Fibroblast of lung (primary cell): ENCODE data around the gene PIEZO2. TPM values are rescaled to one million over a fixed set of nuclear protein-coding genes. Genes with fewer than 3 reads are reported as not detected.
"Not testable (repeated sequence)": the region's sequence is repeated elsewhere in the genome, so short reads cannot be mapped to it uniquely, and the experiment has no call there.

Experiments
- DNase-seq, 2 donors: peaks; one replicate each; pipeline versions ENCODE4 v3.0.0 to v3.0.0-alpha.2; 2010; ENCODE audit warnings: low read depth in 2 of 2
- H2AFZ ChIP-seq: 2 replicates; pipeline ENCODE4 v1.5.1; 2012; ENCODE audit warnings: low read length, control low read depth, inconsistent platforms
- H3K27ac ChIP-seq: 2 replicates; pipeline ENCODE4 v1.5.1; 2011; ENCODE audit warnings: low read length, control low read depth; ENCODE audit not compliant: insufficient read depth
- H3K27me3 ChIP-seq: 2 replicates; pipeline ENCODE4 v1.5.1; 2011; ENCODE audit warnings: mild to moderate bottlenecking, low read length; ENCODE audit not compliant: control insufficient read depth, insufficient read depth
- H3K36me3 ChIP-seq: 2 replicates; pipeline ENCODE4 v1.5.1; 2011; ENCODE audit warnings: low read length; ENCODE audit not compliant: control insufficient read depth, insufficient read depth
- H3K4me1 ChIP-seq: 2 replicates; pipeline ENCODE4 v1.5.1; 2011; ENCODE audit warnings: low read length; ENCODE audit not compliant: control insufficient read depth, insufficient read depth; ENCODE audit errors: extremely low read depth
- H3K4me2 ChIP-seq: 2 replicates; pipeline ENCODE4 v1.5.1; 2011; ENCODE audit warnings: low read length, control low read depth; ENCODE audit not compliant: insufficient read depth; ENCODE audit errors: extremely low read depth
- H3K4me3 ChIP-seq, 4 experiments: fragments of 200-600 bp in 1 of 4; sonication (generic) in 1 of 4; replicated peaks in 1 of 4; 2 replicates each; pipeline ENCODE4 v1.5.1; 2011 to 2016; ENCODE audit warnings: low read length in 4 of 4, low read depth in 3 of 4, mild to moderate bottlenecking in 3 of 4, control low read depth in 2 of 4, inconsistent platforms in 1 of 4, mixed read lengths in 1 of 4; ENCODE audit not compliant: insufficient read depth in 1 of 4; ENCODE audit errors: control extremely low read depth in 1 of 4
- H3K79me2 ChIP-seq: 2 replicates; pipeline ENCODE4 v1.5.1; 2012; ENCODE audit warnings: mild to moderate bottlenecking, low read length, inconsistent platforms; ENCODE audit not compliant: control insufficient read depth, insufficient read depth
- H3K9ac ChIP-seq: 2 replicates; pipeline ENCODE4 v1.5.1; 2011; ENCODE audit warnings: mild to moderate bottlenecking, low read length, control low read depth; ENCODE audit not compliant: insufficient read depth
- H3K9me3 ChIP-seq: 2 replicates; pipeline ENCODE4 v1.5.1; 2012; ENCODE audit warnings: low read depth, low read length; ENCODE audit not compliant: control insufficient read depth, insufficient read depth
- H4K20me1 ChIP-seq: 2 replicates; pipeline ENCODE4 v1.5.1; 2011; ENCODE audit warnings: low read length; ENCODE audit not compliant: control insufficient read depth, insufficient read depth; ENCODE audit errors: extremely low read depth
- EZH2 ChIP-seq: IDR thresholded peaks from 2 replicates; pipeline ENCODE4 v1.5.1; 2012; ENCODE audit warnings: low read length, control low read depth, mild to moderate bottlenecking; ENCODE audit errors: missing control alignments
- polyA plus RNA-seq, 2 donors: library from polyadenylated mRNA; depleted of rRNA in 1 of 2; stranded (reverse) in 1 of 2; unstranded in 1 of 2; fragments of >200 nt; gene quantifications; 2 replicates each; pipeline ENCODE4 v1.2.1, GENCODE V29; 2011 to 2012; ENCODE audit warnings: missing spikeins in 1 of 2
- total RNA-seq: library from RNA; depleted of rRNA; stranded (reverse); fragments of >200 nt; gene quantifications from 2 replicates; pipeline ENCODE4 v1.2.1, GENCODE V29; 2014
- TF ChIP-seq, protein P1 (sequence below), 2 donors: IDR thresholded peaks in 1 of 2; conservative IDR thresholded peaks in 1 of 2; 1 replicate in 1 of 2; 2 replicates in 1 of 2; pipeline ENCODE4 v1.5.1; 2011 to 2012; ENCODE audit warnings: low read length in 2 of 2, control low read depth in 1 of 2, inconsistent platforms in 1 of 2, low read depth in 1 of 2, mild to moderate bottlenecking in 1 of 2

The PIEZO2 gene
- total and polyA plus RNA-seq, 2 donors (not counting 1 experiment from before 2014, with no cell fraction given), result 1.2 to 6.6 TPM

DNA sequence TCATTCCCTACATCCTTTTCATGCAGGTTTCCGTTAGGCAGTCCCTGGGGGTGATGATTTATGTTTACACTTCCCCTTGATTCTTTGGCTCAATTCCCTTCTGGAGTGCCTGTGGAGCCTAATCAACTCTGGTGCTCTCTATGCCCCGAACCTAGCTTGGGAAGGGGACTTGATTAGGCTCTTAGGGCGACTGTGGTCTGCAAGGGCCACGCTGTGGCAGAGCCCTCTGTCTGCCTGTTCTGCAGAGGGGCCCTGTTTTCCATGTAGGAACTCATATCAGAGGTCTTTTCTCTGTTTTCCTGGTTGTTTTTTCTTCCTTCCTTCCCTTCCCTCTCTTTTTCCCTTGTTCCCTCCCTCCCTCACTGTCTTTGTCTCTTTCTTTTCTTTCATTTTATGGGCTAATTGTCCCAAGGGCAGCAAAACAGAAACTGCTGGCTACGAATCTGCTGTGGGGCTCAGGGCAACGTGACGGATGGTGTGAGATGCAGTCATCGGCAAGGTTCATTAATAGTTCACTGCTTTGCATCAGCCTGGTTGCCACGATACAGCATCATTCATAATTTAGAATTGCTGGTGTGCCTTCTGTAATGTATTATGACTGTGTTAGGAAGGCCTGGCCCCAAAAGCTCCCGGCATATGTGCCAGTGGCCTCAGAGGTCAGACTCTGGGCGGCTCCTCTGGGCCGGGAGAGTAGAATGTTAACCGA, 489.0 kb downstream of the PIEZO2 start:
- TF ChIP-seq EZH2, result no peak
- TF ChIP-seq, protein P1, sequence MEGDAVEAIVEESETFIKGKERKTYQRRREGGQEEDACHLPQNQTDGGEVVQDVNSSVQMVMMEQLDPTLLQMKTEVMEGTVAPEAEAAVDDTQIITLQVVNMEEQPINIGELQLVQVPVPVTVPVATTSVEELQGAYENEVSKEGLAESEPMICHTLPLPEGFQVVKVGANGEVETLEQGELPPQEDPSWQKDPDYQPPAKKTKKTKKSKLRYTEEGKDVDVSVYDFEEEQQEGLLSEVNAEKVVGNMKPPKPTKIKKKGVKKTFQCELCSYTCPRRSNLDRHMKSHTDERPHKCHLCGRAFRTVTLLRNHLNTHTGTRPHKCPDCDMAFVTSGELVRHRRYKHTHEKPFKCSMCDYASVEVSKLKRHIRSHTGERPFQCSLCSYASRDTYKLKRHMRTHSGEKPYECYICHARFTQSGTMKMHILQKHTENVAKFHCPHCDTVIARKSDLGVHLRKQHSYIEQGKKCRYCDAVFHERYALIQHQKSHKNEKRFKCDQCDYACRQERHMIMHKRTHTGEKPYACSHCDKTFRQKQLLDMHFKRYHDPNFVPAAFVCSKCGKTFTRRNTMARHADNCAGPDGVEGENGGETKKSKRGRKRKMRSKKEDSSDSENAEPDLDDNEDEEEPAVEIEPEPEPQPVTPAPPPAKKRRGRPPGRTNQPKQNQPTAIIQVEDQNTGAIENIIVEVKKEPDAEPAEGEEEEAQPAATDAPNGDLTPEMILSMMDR (conservative IDR thresholded peaks at IDR 0.05 in 1 of 2, IDR thresholded peaks at IDR 0.05 in 1 of 2; ENCODE audit: low read depth in 1 of 2, low read length in 2 of 2), result no peak
- H3K27me3 ChIP-seq, result no peaks in the 10 kb centered on the region
- H2AFZ ChIP-seq, result no peak overlapping the region
- H4K20me1 ChIP-seq, result no peaks in the 10 kb centered on the region
- no peaks in the 10 kb centered on the region for H3K4me1 ChIP-seq
- no peaks in the 10 kb centered on the region for H3K79me2 ChIP-seq
- no peak overlapping the region for H3K9ac ChIP-seq
- H3K27ac ChIP-seq, result no peak overlapping the region
- no peaks in the 10 kb centered on the region for H3K36me3 ChIP-seq
- peak overlapping the region; percentile 62 for H3K4me2 ChIP-seq
- peak; percentile 30 to 97 for DNase-seq
- peak overlapping the region in 1 of 4 experiments; percentile 10 for H3K4me3 ChIP-seq
- no peaks in the 10 kb centered on the region for H3K9me3 ChIP-seq

- no peaks in the 10 kb centered on the region for H3K36me3 ChIP-seq
- no peaks in the 10 kb centered on the region for H3K9me3 ChIP-seq
- H3K9ac ChIP-seq, result no peak overlapping the region
- TF ChIP-seq EZH2, result no peak
- TF ChIP-seq, protein P1 (conservative IDR thresholded peaks at IDR 0.05 in 1 of 2, IDR thresholded peaks at IDR 0.05 in 1 of 2; ENCODE audit: low read depth in 1 of 2, low read length in 2 of 2), result no peak
- no peaks in the 10 kb centered on the region for H3K4me1 ChIP-seq
- no peaks in the 10 kb centered on the region for H3K27me3 ChIP-seq
- DNase-seq, result no peak
- no peak overlapping the region for H3K4me2 ChIP-seq
- no peaks in the 10 kb centered on the region for H3K79me2 ChIP-seq
- H3K4me3 ChIP-seq, result no peak overlapping the region
- no peaks in the 10 kb centered on the region for H4K20me1 ChIP-seq
- H2AFZ ChIP-seq, result no peak overlapping the region
- H3K27ac ChIP-seq, result no peak overlapping the region
These were observed 489.8 kb downstream of the PIEZO2 start for GRCh38 chr18:10659594-10659993.

DNA sequence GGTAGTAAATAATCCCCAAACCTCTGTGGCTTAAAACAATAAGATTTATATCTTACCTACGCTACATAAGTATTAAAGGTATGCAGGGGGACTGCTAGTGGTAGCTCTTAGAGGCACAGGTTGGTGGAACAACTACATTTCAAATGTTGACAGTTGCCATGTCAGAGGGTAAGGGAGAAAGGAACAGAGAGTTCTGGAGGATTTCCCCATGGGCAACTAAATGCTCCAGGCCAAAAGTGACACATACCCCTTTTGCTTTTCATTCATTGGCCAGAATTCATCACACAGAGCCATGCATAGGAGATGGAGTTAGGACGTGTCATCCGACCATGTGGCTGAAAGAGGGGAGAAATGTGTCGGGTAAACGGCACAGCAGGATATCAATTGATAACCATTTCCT, 490.4 kb downstream of the PIEZO2 start:
- TF ChIP-seq EZH2, result no peak
- TF ChIP-seq, protein P1 (conservative IDR thresholded peaks at IDR 0.05 in 1 of 2, IDR thresholded peaks at IDR 0.05 in 1 of 2; ENCODE audit: low read depth in 1 of 2, low read length in 2 of 2), result no peak
- DNase-seq, result peak in 1 of 2 donors; percentile 9
- H3K79me2 ChIP-seq, result no peaks in the 10 kb centered on the region
- no peak overlapping the region for H2AFZ ChIP-seq
- no peaks in the 10 kb centered on the region for H3K36me3 ChIP-seq
- H3K4me1 ChIP-seq, result no peaks in the 10 kb centered on the region
- no peaks in the 10 kb centered on the region for H3K27me3 ChIP-seq
- no peak overlapping the region for H3K4me3 ChIP-seq
- no peaks in the 10 kb centered on the region for H4K20me1 ChIP-seq
- no peaks in the 10 kb centered on the region for H3K9me3 ChIP-seq
- H3K4me2 ChIP-seq, result no peak overlapping the region
- H3K27ac ChIP-seq, result no peak overlapping the region
- no peak overlapping the region for H3K9ac ChIP-seq

DNA sequence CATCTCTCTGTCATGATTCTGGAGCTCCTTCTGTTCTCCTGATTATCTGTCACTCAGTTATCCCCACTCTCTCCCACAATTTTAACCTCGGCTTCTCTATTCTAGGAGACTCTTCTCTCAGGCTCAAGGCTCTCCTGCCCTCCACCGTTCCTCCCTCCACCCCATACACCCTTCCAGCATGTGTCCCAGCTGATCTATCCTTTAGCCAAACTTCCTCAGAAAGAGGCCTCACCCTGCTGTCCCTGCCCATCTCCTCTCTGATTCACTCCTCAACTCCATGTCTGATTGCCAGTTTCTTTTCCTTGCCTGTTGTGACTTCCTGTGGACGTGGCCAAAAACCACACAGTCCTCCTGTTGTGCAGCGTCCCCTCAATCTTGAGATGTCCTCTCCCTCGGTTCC, 505.4 kb downstream of the PIEZO2 start:
- not testable (repeated sequence) for H3K4me2 ChIP-seq, H3K4me1 ChIP-seq, H3K36me3 ChIP-seq, H3K27ac ChIP-seq, H3K79me2 ChIP-seq, H3K4me3 ChIP-seq, H3K9me3 ChIP-seq, H3K9ac ChIP-seq, DNase-seq, H4K20me1 ChIP-seq, H2AFZ ChIP-seq, H3K27me3 ChIP-seq
